A549 (cell line): ENCODE results near the gene GSX1. TPM values are rescaled to one million over a fixed set of nuclear protein-coding genes. Genes with fewer than 3 reads are reported as not detected.
A peak's percentile ranks its signal among the peaks of the same experiment; 100 is the strongest.

ENCODE experiments used
- ATAC-seq, 2 experiments: fragments of 200-7000 bp in 1 of 2; fragments of >200 bp in 1 of 2; cut with Nextera tagmentation in 1 of 2; cut with Tn5 transposase in 1 of 2; 3 replicates each; pipeline versions ENCODE4 v1.8.0 to v1.9.1; 2018 to 2020; ENCODE audit warnings: mild to moderate bottlenecking in 1 of 2, moderate library complexity in 1 of 2
- CTCF ChIA-PET: fragments of 300-600 bp; sonication (Branson Sonifier 250); formaldehyde crosslinking; extraction: SDS; loops from one replicate; lab custom pipeline; 2021; ENCODE audit warnings: antibody characterized with exemption, inconsistent platforms; lab: Yijun Ruan, JAX
- POLR2A ChIA-PET: fragments of 350-600 bp; formaldehyde crosslinking; extraction: SDS; loops from one replicate; lab custom pipeline; 2021; ENCODE audit warnings: antibody characterized with exemption, inconsistent platforms; lab: Yijun Ruan, JAX
- DNase-seq, 2 experiments: peaks; one replicate each; pipeline versions ENCODE4 v3.0.0 to v3.0.0-alpha.2; 2011 to 2016; ENCODE audit warnings: low read depth in 1 of 2, low spot score in 1 of 2
- FAIRE-seq: peaks from 2 replicates; lab custom pipeline; 2011; peaks lifted over from hg19 to GRCh38; lab: Jason Lieb, UNC
- H3K27ac ChIP-seq, 2 experiments: fragments of >200 bp; sonication (Bioruptor Twin); formaldehyde crosslinking; 3 replicates each; pipeline ENCODE4 v1.5.1; 2016 to 2017
- H3K4me1 ChIP-seq: fragments of >200 bp; sonication (Bioruptor Twin); formaldehyde crosslinking; 3 replicates; pipeline ENCODE4 v1.6.1; 2016
- H3K4me2 ChIP-seq: fragments of >200 bp; sonication (Bioruptor Twin); formaldehyde crosslinking; 3 replicates; pipeline ENCODE4 v1.6.1; 2016
- H3K4me3 ChIP-seq: fragments of >200 bp; sonication (Bioruptor Twin); formaldehyde crosslinking; 3 replicates; pipeline ENCODE4 v1.5.1; 2016
- H3K9me3 ChIP-seq: fragments of >200 bp; sonication (Bioruptor Twin); formaldehyde crosslinking; 3 replicates; pipeline ENCODE4 v1.6.1; 2016
- BCL3 ChIP-seq: fragments of >200 bp; sonication (Bioruptor Twin); formaldehyde crosslinking; IDR thresholded peaks from 3 replicates; pipeline ENCODE4 v1.6.1; 2016
- CBX2 ChIP-seq: fragments of 200-600 bp; sonication (generic); IDR thresholded peaks from 2 replicates; pipeline ENCODE4 v1.6.1; 2016; ENCODE audit warnings: low read depth, mild to moderate bottlenecking, borderline replicate concordance
- CBX8 ChIP-seq: fragments of 200-600 bp; sonication (generic); IDR thresholded peaks from 2 replicates; pipeline ENCODE4 v1.6.1; 2016
- CHD4 ChIP-seq: fragments of 200-600 bp; sonication (generic); IDR thresholded peaks from 2 replicates; pipeline ENCODE4 v1.6.1; 2016; ENCODE audit warnings: antibody characterized with exemption, mild to moderate bottlenecking, borderline replicate concordance
- GATA3 ChIP-seq: IDR thresholded peaks from 2 replicates; pipeline ENCODE4 v1.6.1; 2012; ENCODE audit warnings: borderline replicate concordance
- HES2 ChIP-seq: fragments of >200 bp; sonication (Bioruptor Twin); formaldehyde crosslinking; IDR thresholded peaks from 2 replicates; pipeline ENCODE4 v1.6.1; 2016
- JUN ChIP-seq, 2 experiments: fragments of >200 bp; sonication (Bioruptor Twin); formaldehyde crosslinking; IDR thresholded peaks; 2 replicates in 1 of 2; 3 replicates in 1 of 2; pipeline ENCODE4 v1.6.1; 2016 to 2017
- KDM5A ChIP-seq: fragments of 200-600 bp; sonication (generic); IDR thresholded peaks from 2 replicates; pipeline ENCODE4 v1.6.1; 2016; ENCODE audit warnings: antibody characterized with exemption, mild to moderate bottlenecking
- MAFK ChIP-seq: fragments of 450-650 bp; IDR thresholded peaks from 2 replicates; pipeline ENCODE4 v1.6.1; 2014; ENCODE audit not compliant: partially characterized antibody
- RARB ChIP-seq: fragments of 250-450 bp; sonication (Bioruptor Pico); IDR thresholded peaks from 2 replicates; pipeline ENCODE4 v1.8.0; 2021; ENCODE audit warnings: mild to moderate bottlenecking, moderate library complexity
- RCOR1 ChIP-seq: fragments of 150-350 bp; IDR thresholded peaks from 2 replicates; pipeline ENCODE4 v1.6.1; 2014; ENCODE audit warnings: antibody characterized with exemption, low read length, low read depth
- SREBF2 ChIP-seq: fragments of 450-650 bp; IDR thresholded peaks from 2 replicates; pipeline ENCODE4 v1.6.1; 2014; ENCODE audit warnings: mild to moderate bottlenecking, moderate library complexity
- ZC3H11A ChIP-seq: fragments of 450-650 bp; IDR thresholded peaks from 2 replicates; pipeline ENCODE4 v1.6.1; 2014; ENCODE audit warnings: antibody characterized with exemption, mild to moderate bottlenecking
- ZFP36 ChIP-seq: fragments of 450-650 bp; IDR thresholded peaks from 2 replicates; pipeline ENCODE4 v1.6.1; 2014; ENCODE audit warnings: borderline replicate concordance; ENCODE audit not compliant: partially characterized antibody
- WGBS: methylation state at CpG from one replicate; pipeline ENCODE4 v1.1.6; 2017; ENCODE audit errors: missing lambda C conversion rate; 5-methylcytosine and 5-hydroxymethylcytosine counted together
- polyA plus RNA-seq, 4 experiments: library from polyadenylated mRNA; depleted of rRNA in 3 of 4; stranded (reverse); fragments of >200 nt; fragmentation: RNase III in 1 of 4; extraction: RNeasy Plus Mini Kit Qiagen cat#74134 plus additional on column Dnase treatment in 1 of 4; gene quantifications; 2 replicates in 3 of 4; 3 replicates in 1 of 4; pipeline ENCODE4 v1.2.3, GENCODE V29; 2011 to 2017
- TF ChIP-seq, protein P1 (sequence below): fragments of 200-600 bp; sonication (generic); IDR thresholded peaks from 2 replicates; pipeline ENCODE4 v1.6.1; 2016; ENCODE audit warnings: antibody characterized with exemption, mild to moderate bottlenecking, moderate library complexity
- TF ChIP-seq, protein P2 (sequence below): fragments of >200 bp; sonication (Bioruptor Twin); formaldehyde crosslinking; IDR thresholded peaks from 3 replicates; pipeline ENCODE4 v1.5.1; 2016

The GSX1 gene
- polyA plus RNA-seq, 2 of the 4 experiments (the other 2 are of a cell fraction) = not detected

GRCh38 chr13:27808851-27809550 is 16.7 kb downstream of the GSX1 start:
- FAIRE-seq = no peak
- Histone ChIP-seq H3K4me1 (no peaks in the 10 kb centered on the region), H3K27ac (no peak overlapping the region), H3K9me3 (no peaks in the 10 kb centered on the region), H3K4me2 (no peak overlapping the region)
- CTCF ChIA-PET = no interaction called here
- POLR2A ChIA-PET = no interaction called here
- DNase-seq = no peak
- WGBS = 16% methylated on average over 4 of the region's 5 CpGs
- TF ChIP-seq RARB (CRISPR knock-in tag) = no peak
- no peak for TF ChIP-seq SREBF2
- TF ChIP-seq, protein P1, sequence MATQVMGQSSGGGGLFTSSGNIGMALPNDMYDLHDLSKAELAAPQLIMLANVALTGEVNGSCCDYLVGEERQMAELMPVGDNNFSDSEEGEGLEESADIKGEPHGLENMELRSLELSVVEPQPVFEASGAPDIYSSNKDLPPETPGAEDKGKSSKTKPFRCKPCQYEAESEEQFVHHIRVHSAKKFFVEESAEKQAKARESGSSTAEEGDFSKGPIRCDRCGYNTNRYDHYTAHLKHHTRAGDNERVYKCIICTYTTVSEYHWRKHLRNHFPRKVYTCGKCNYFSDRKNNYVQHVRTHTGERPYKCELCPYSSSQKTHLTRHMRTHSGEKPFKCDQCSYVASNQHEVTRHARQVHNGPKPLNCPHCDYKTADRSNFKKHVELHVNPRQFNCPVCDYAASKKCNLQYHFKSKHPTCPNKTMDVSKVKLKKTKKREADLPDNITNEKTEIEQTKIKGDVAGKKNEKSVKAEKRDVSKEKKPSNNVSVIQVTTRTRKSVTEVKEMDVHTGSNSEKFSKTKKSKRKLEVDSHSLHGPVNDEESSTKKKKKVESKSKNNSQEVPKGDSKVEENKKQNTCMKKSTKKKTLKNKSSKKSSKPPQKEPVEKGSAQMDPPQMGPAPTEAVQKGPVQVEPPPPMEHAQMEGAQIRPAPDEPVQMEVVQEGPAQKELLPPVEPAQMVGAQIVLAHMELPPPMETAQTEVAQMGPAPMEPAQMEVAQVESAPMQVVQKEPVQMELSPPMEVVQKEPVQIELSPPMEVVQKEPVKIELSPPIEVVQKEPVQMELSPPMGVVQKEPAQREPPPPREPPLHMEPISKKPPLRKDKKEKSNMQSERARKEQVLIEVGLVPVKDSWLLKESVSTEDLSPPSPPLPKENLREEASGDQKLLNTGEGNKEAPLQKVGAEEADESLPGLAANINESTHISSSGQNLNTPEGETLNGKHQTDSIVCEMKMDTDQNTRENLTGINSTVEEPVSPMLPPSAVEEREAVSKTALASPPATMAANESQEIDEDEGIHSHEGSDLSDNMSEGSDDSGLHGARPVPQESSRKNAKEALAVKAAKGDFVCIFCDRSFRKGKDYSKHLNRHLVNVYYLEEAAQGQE = no peak
- TF ChIP-seq BCL3 = no peak
- TF ChIP-seq, all 56 proteins: peak for 0
- no peak overlapping the region for H3K4me3 ChIP-seq
- no peak for ATAC-seq

DNA sequence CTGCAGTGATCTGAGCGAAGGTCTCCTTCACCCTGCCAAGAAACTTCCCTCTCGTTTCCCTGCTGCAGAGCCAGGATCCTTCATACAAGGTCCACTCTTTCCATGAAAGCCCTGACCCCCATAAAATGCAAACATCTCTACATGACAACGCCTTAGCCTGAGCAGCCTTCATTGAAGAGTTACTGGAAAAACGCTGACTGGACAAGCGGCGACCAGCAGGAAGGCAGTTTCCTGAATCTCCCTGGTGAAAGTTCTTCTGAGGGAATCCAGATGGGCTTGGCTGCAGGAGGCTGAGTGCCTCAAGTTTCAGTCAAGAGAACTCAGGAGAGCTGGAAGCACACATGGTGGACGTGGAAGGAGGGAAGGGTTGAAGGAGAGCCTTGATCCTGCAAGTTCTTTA is 17.7 kb downstream of the GSX1 start:
- Histone ChIP-seq H3K4me1 (no peaks in the 10 kb centered on the region), H3K4me3 (no peak overlapping the region), H3K27ac (no peak overlapping the region), H3K9me3 (no peaks in the 10 kb centered on the region), H3K4me2 (no peak overlapping the region)
- TF ChIP-seq MAFK (peak; percentile 48), SREBF2 (no peak)
- WGBS = 13% methylated on average over 3 of the region's 7 CpGs
- FAIRE-seq = no peak
- no peak for ATAC-seq
- CTCF ChIA-PET = interaction anchor here (1.4 to 1.7 kb wide), 2 partner anchors 11 to 16 kb away, joined by 3 to 14 read pairs; no protein-coding TSS in a partner anchor
- no peak for DNase-seq
- POLR2A ChIA-PET = no interaction called here

GRCh38 chr13:27810461-27810860 is 18.2 kb downstream of the GSX1 start:
- ATAC-seq (no peak), FAIRE-seq (no peak), DNase-seq (no peak)
- Histone ChIP-seq H3K27ac (no peak overlapping the region), H3K4me1 (no peaks in the 10 kb centered on the region), H3K4me2 (no peak overlapping the region), H3K4me3 (no peak overlapping the region), H3K9me3 (no peaks in the 10 kb centered on the region)
- POLR2A ChIA-PET = no interaction called here
- 0% methylated on average over 2 of the region's 2 CpGs for WGBS
- TF ChIP-seq RCOR1 (no peak), CHD4 (no peak), BCL3 (no peak), ZFP36 (no peak), CBX8 (no peak), HES2 (no peak), CBX2 (no peak), GATA3 (no peak), KDM5A (no peak), MAFK (no peak), ZC3H11A (no peak), JUN (IDR thresholded peaks at IDR 0.05) (no peak)
- TF ChIP-seq, protein P2, sequence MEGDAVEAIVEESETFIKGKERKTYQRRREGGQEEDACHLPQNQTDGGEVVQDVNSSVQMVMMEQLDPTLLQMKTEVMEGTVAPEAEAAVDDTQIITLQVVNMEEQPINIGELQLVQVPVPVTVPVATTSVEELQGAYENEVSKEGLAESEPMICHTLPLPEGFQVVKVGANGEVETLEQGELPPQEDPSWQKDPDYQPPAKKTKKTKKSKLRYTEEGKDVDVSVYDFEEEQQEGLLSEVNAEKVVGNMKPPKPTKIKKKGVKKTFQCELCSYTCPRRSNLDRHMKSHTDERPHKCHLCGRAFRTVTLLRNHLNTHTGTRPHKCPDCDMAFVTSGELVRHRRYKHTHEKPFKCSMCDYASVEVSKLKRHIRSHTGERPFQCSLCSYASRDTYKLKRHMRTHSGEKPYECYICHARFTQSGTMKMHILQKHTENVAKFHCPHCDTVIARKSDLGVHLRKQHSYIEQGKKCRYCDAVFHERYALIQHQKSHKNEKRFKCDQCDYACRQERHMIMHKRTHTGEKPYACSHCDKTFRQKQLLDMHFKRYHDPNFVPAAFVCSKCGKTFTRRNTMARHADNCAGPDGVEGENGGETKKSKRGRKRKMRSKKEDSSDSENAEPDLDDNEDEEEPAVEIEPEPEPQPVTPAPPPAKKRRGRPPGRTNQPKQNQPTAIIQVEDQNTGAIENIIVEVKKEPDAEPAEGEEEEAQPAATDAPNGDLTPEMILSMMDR = no peak
- CTCF ChIA-PET = interaction anchor here (1.0 to 1.7 kb wide), 3 partner anchors 11 to 20 kb away, joined by 3 to 14 read pairs (median 7); no protein-coding TSS in a partner anchor
